Choroid plexus epithelial cell (primary cell): ENCODE results near the gene OSGEP.
A peak's percentile ranks its signal among the peaks of the same experiment; 100 is the strongest.

Experiments used
- DNase-seq: peaks from one replicate; pipeline ENCODE4 v3.0.0-alpha.2; 2010; ENCODE audit warnings: low read depth
- H3K4me3 ChIP-seq: 2 replicates; pipeline ENCODE4 v1.5.1; 2011; ENCODE audit warnings: low read depth, mild to moderate bottlenecking, control low read depth, low read length, moderate library complexity
- CTCF ChIP-seq: conservative IDR thresholded peaks from 2 replicates; pipeline ENCODE4 v1.5.1; 2011; ENCODE audit warnings: low read depth, mild to moderate bottlenecking, control low read depth, inconsistent platforms, low read length, moderate library complexity

OSGEP gene

GRCh38 chr14:20470603-20470901 lies 15.9 kb upstream of the OSGEP start:
- H3K4me3 ChIP-seq: peak overlapping the region; percentile 81
- DNase-seq: no peak
- no peak for TF ChIP-seq CTCF

GRCh38 chr14:20469890-20470602 lies 15.4 kb upstream of the OSGEP start:
- H3K4me3 ChIP-seq: peak overlapping the region; percentile 81
- TF ChIP-seq CTCF: no peak
- DNase-seq: no peak

GRCh38 chr14:20469242-20469889 lies 14.8 kb upstream of the OSGEP start, which contains the start of gene PNP:
TSS of gene PNP (plus strand) at chr14:20469406. CDS start at chr14:20469525, 119 bp downstream.
- peak within 1 kb of the TSS; percentile 81 for H3K4me3 ChIP-seq
- TF ChIP-seq CTCF: no peak
- DNase-seq: peak; percentile 89

GRCh38 chr14:20468764-20469241 lies 14.2 kb upstream of the OSGEP start:
- H3K4me3 ChIP-seq: peak overlapping the region; percentile 81
- no peak for TF ChIP-seq CTCF
- no peak for DNase-seq

- DNase-seq: peak; percentile 100
- TF ChIP-seq CTCF: no peak
- H3K4me3 ChIP-seq: peak within 1 kb of the TSS; percentile 92
Observed at GRCh38 chr14:20461225-20462141, 6.9 kb upstream of the OSGEP start, which contains the start of gene PIP4P1. TSS of gene PIP4P1 (minus strand) at chr14:20461434. CDS start at chr14:20461325, 109 bp downstream.

GRCh38 chr14:20460458-20461224 lies 6.0 kb upstream of the OSGEP start:
- TF ChIP-seq CTCF: no peak
- peak overlapping the region; percentile 92 for H3K4me3 ChIP-seq
- no peak for DNase-seq
